AG09319 (cell line): ENCODE measurements around the gene SMLR1.

Experiments
- DNase-seq: peaks from one replicate; pipeline ENCODE4 v3.0.0-alpha.2; 2010; ENCODE audit warnings: low read depth; ENCODE audit errors: extremely low read depth
- CTCF ChIP-seq: IDR thresholded peaks from 2 replicates; pipeline ENCODE4 v1.5.1; 2011; ENCODE audit warnings: low read depth, mild to moderate bottlenecking, inconsistent platforms, low read length, moderate library complexity

SMLR1 gene

GRCh38 chr6:130810307-130811030, 16.7 kb upstream of the SMLR1 start:
- no peak for TF ChIP-seq CTCF
- DNase-seq, result no peak

- DNase-seq, result no peak
- no peak for TF ChIP-seq CTCF
Measured at GRCh38 chr6:130811932-130812331, 15.3 kb upstream of the SMLR1 start.

- DNase-seq, result no peak
- no peak for TF ChIP-seq CTCF
Measured at GRCh38 chr6:130814506-130814905, 12.7 kb upstream of the SMLR1 start.

- DNase-seq, result no peak
- no peak for TF ChIP-seq CTCF
Measured at GRCh38 chr6:130815200-130816071, 11.8 kb upstream of the SMLR1 start.

GRCh38 chr6:130822736-130823135, 4.5 kb upstream of the SMLR1 start:
- TF ChIP-seq CTCF, result no peak
- DNase-seq, result no peak

- TF ChIP-seq CTCF, result no peak
Measured at GRCh38 chr6:130824978-130825694, 2.1 kb upstream of the SMLR1 start.

More at GRCh38 chr6:130824978-130825694, 2.1 kb upstream of the SMLR1 start:
- no peak for DNase-seq
